ENCODE measurements around the gene CTBP2.

Gene CTBP2

DNA sequence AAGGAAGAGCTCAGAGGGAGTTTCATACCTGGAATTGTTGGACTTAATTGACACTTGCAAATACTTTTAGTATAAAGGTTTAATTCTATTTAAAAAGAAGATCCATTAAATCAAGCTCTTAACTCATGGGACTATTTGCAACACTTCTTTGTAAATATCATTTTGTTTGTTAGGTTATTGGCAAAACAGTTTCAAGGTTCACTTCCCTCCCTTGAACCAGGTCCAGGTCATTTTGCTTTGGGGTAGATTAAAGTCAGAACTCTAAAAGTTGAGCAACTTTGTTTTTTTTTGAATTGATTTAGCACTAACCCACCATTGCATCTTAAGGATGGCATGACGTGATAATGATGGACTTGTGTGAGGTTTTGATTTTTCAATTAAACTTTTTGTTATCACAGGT is 172.6 kb downstream of the CTBP2 start:
- H3K4me1 ChIP-seq: peaks cover 0 to 28% (median 10%) of the 10 kb centered on the region in 4 donors
- intact Hi-C loops (cut with DNase I; ENCODE audit: low total_unique reads): no loop called here
- H3K27ac ChIP-seq: no peak overlapping the region
- H3K36me3 ChIP-seq: peaks cover 30 to 90% (median 59%) of the 10 kb centered on the region in 3 donors
- no peaks in the 10 kb centered on the region for H3K27me3 ChIP-seq
- no peak for DNase-seq
- no peaks in the 10 kb centered on the region for H3K9me3 ChIP-seq
- no peak for TF ChIP-seq CTCF (IDR thresholded peaks at IDR 0.05)
- no peak overlapping the region for H3K4me3 ChIP-seq

GRCh38 chr10:124985162-124985561 is 175.2 kb downstream of the CTBP2 start:
- no peak for TF ChIP-seq CTCF (IDR thresholded peaks at IDR 0.05)
- intact Hi-C loops (cut with DNase I; ENCODE audit: low total_unique reads): no loop called here
- Histone ChIP-seq H3K27me3 (no peaks in the 10 kb centered on the region), H3K4me1 (peaks cover 0 to 15% (median 4%) of the 10 kb centered on the region in 4 donors), H3K36me3 (peaks cover 17 to 72% (median 44%) of the 10 kb centered on the region in 3 donors), H3K9me3 (no peaks in the 10 kb centered on the region), H3K4me3 (no peak overlapping the region), H3K27ac (no peak overlapping the region)
- DNase-seq: no peak

GRCh38 chr10:124984376-124984775 is 176.0 kb downstream of the CTBP2 start:
- intact Hi-C loops (cut with DNase I; ENCODE audit: low total_unique reads): no loop called here
- peaks cover 17 to 64% (median 40%) of the 10 kb centered on the region in 3 donors for H3K36me3 ChIP-seq
- H3K4me3 ChIP-seq: no peak overlapping the region
- peaks cover 0 to 8% (median 4%) of the 10 kb centered on the region in 4 donors for H3K4me1 ChIP-seq
- no peaks in the 10 kb centered on the region for H3K9me3 ChIP-seq
- TF ChIP-seq CTCF (IDR thresholded peaks at IDR 0.05): no peak
- DNase-seq: no peak
- H3K27me3 ChIP-seq: no peaks in the 10 kb centered on the region
- no peak overlapping the region for H3K27ac ChIP-seq

- Histone ChIP-seq H3K4me3 (no peak overlapping the region), H3K4me1 (peaks cover 0 to 11% (median 4%) of the 10 kb centered on the region in 4 donors), H3K9me3 (no peaks in the 10 kb centered on the region), H3K36me3 (peaks cover 17 to 60% (median 38%) of the 10 kb centered on the region in 3 donors), H3K27ac (no peak overlapping the region), H3K27me3 (no peaks in the 10 kb centered on the region)
- intact Hi-C loops (cut with DNase I; ENCODE audit: low total_unique reads): no loop called here
- no peak for DNase-seq
- TF ChIP-seq CTCF (IDR thresholded peaks at IDR 0.05): no peak
These were observed 177.0 kb downstream of the CTBP2 start for GRCh38 chr10:124983321-124983720.

GRCh38 chr10:124978376-124978725 is 182.0 kb downstream of the CTBP2 start:
- intact Hi-C loops (cut with DNase I; ENCODE audit: low total_unique reads): no loop called here
- Histone ChIP-seq H3K36me3 (peaks cover 13 to 33% (median 32%) of the 10 kb centered on the region in 3 donors), H3K27ac (no peak overlapping the region), H3K27me3 (no peaks in the 10 kb centered on the region), H3K4me1 (peaks cover 0 to 7% (median 2%) of the 10 kb centered on the region in 4 donors), H3K9me3 (no peaks in the 10 kb centered on the region), H3K4me3 (no peak overlapping the region)
- no peak for TF ChIP-seq CTCF (IDR thresholded peaks at IDR 0.05)
- DNase-seq: no peak

Measured in tibial artery (tissue), 4 donors.